ENCODE measurements around the gene C18orf63.

C18orf63 gene

GRCh38 chr18:74288730-74289129 is 26.9 kb upstream of the C18orf63 start:
- H3K27me3 Mint-ChIP-seq (ENCODE audit: low read depth) = no peaks in the 10 kb centered on the region
- H3K9me3 Mint-ChIP-seq = no peaks in the 10 kb centered on the region
- TF ChIP-seq CTCF (IDR thresholded peaks at IDR 0.05; ENCODE audit: unreplicated experiment in 3 of 3) = no peak
- H3K36me3 Mint-ChIP-seq (ENCODE audit: low read depth) = no peaks in the 10 kb centered on the region
- H3K4me1 Mint-ChIP-seq = peaks cover 42% of the 10 kb centered on the region
- H3K4me3 Mint-ChIP-seq = peak overlapping the region; percentile 58 to 80 (median 70)
- peak overlapping the region; percentile 44 to 85 (median 64) for H3K27ac Mint-ChIP-seq

- TF ChIP-seq CTCF (IDR thresholded peaks at IDR 0.05; ENCODE audit: unreplicated experiment in 3 of 3) = no peak
- peak overlapping the region in 2 of 3 experiments; percentile 44 to 64 for H3K27ac Mint-ChIP-seq
Observed at GRCh38 chr18:74289137-74289536, 26.5 kb upstream of the C18orf63 start.

DNA sequence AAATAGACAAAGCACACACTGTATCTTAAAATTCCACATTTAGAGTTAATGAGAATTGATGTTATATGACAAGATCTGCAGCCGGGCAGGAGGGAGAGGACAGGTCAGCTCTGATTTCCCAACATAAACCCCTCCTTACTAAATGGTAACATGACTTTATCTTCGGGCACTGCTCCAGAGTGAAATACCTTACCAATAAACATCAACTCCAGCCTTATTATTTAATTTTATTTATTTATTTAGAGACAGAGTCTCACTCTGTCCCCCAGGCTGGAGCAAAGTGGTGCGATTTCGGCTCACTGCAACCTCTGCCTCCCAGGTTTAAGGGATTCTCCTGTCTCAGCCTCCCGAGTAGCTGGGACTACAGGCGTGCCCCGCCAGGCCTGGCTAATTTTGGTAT is 25.6 kb upstream of the C18orf63 start:
- peak overlapping the region in 1 of 3 experiments; percentile 40 for H3K27ac Mint-ChIP-seq
- no peaks in the 10 kb centered on the region for H3K27me3 Mint-ChIP-seq (ENCODE audit: low read depth)
- no peak for TF ChIP-seq CTCF (IDR thresholded peaks at IDR 0.05; ENCODE audit: unreplicated experiment in 3 of 3)
- H3K4me3 Mint-ChIP-seq = peak overlapping the region in 1 of 3 experiments; percentile 77
- peaks cover 31% of the 10 kb centered on the region for H3K4me1 Mint-ChIP-seq
- H3K9me3 Mint-ChIP-seq = no peaks in the 10 kb centered on the region
- H3K36me3 Mint-ChIP-seq (ENCODE audit: low read depth) = no peaks in the 10 kb centered on the region

More at GRCh38 chr18:74289137-74289536, 26.5 kb upstream of the C18orf63 start:
- Mint-ChIP-seq H3K27me3 (ENCODE audit: low read depth) (no peaks in the 10 kb centered on the region), H3K4me3 (peak overlapping the region; percentile 58 to 80 (median 70)), H3K4me1 (peaks cover 40% of the 10 kb centered on the region), H3K36me3 (ENCODE audit: low read depth) (no peaks in the 10 kb centered on the region), H3K9me3 (no peaks in the 10 kb centered on the region)

DNA sequence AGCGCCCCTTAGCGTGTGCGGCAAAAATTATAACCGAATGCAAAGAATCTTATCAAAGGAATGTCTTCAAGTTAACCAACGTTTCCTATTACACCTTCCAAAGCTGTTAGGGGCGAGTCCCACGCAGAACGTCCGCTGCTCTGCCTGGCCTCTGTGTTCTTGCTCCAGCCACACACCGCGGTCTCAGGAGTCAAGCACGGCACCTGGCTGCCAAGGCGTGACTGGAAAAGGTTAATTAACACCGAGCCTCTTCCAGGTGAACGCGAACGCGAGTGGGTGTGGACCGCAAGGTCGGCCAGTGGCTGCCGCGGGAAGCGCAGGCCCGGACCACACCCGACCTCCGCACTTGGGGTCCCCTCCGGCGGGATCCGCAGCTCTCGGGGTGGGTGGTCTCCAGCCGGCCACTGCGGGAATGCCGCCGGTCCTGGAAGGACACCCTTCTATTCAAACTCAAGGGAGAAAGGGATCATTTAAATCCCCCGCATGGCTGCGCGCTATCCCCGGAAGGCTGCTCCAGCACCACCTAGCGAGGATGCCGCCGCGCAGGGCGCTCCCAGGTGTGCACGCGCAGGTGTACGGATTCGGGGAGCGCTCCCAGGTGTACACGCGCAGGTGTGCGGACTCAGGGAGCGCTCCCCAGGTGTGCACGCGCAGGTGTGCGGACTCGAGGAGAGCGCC is 24.7 kb upstream of the C18orf63 start:
- Mint-ChIP-seq H3K4me1 (peaks cover 27% of the 10 kb centered on the region), H3K27ac (peak overlapping the region; percentile 47 to 72 (median 53)), H3K9me3 (no peaks in the 10 kb centered on the region), H3K27me3 (ENCODE audit: low read depth) (no peaks in the 10 kb centered on the region), H3K4me3 (no peak overlapping the region), H3K36me3 (ENCODE audit: low read depth) (no peaks in the 10 kb centered on the region)
- peak; percentile 16 to 30 (median 28) for TF ChIP-seq CTCF (IDR thresholded peaks at IDR 0.05; ENCODE audit: unreplicated experiment in 3 of 3)

- Mint-ChIP-seq H3K36me3 (ENCODE audit: low read depth) (no peaks in the 10 kb centered on the region), H3K27ac (no peak overlapping the region), H3K4me3 (no peak overlapping the region), H3K4me1 (peaks cover 23% of the 10 kb centered on the region), H3K27me3 (ENCODE audit: low read depth) (no peaks in the 10 kb centered on the region), H3K9me3 (no peaks in the 10 kb centered on the region)
- TF ChIP-seq CTCF (IDR thresholded peaks at IDR 0.05; ENCODE audit: unreplicated experiment in 3 of 3) = peak in 2 of 3 experiments; percentile 6 to 22
Observed at GRCh38 chr18:74291472-74291770, 24.2 kb upstream of the C18orf63 start.
